ENCODE measurements around the gene SNX13.

SNX13 gene

DNA sequence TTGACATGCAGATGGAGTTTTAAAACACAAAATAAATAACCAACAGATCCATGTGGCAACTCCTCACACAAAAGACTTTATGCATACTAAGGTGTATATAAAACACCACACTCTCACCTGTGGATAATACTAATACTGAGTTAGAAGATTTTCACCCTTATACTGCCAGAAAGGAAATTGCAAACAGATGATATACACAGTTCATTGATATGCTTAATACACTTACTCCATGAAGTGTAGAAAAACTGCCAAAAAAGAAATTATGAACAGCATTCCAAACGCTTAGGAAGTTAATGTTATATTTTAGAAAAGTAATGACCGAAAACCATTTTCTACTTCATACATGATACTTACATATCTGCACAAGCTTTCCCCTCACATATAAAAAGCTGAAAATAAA is 17.6 kb upstream of the SNX13 start:
- no peak for TF ChIP-seq CTCF (IDR thresholded peaks at IDR 0.05; ENCODE audit: low read length)
- TF ChIP-seq EZH2phosphoT487 (IDR thresholded peaks at IDR 0.05; ENCODE audit: low read length): no peak
- TF ChIP-seq EZH2 (optimal IDR thresholded peaks at IDR 0.05; ENCODE audit: low read depth, low read length): no peak

GRCh38 chr7:17952387-17952786 is 12.1 kb upstream of the SNX13 start:
- Histone ChIP-seq H3K79me2 (ENCODE audit: low read length) (no peaks in the 10 kb centered on the region), H3K4me2 (ENCODE audit: low read depth, low read length) (peak overlapping the region; percentile 53; the same call in 1 of the 2 replicates), H3K9ac (ENCODE audit: low read length) (no peak overlapping the region), H3K9me2 (replicated peaks; ENCODE audit: insufficient read depth, low read length) (no peaks in the 10 kb centered on the region), H3F3A (ENCODE audit: insufficient read depth, low read length) (peaks cover 8% of the 10 kb centered on the region; the same call in 1 of the 2 replicates), H3K9me3 (replicated peaks; ENCODE audit: insufficient read depth, low read length) (no peaks in the 10 kb centered on the region), H3K4me3 (ENCODE audit: low read length) (0 out of 2 replicates have a peak overlapping the region, but pooled peaks have one; percentile 15), H3K4me1 (ENCODE audit: low read length) (peaks cover 11% of the 10 kb centered on the region), H3K27ac (ENCODE audit: low read length) (no peak overlapping the region), H4K20me1 (ENCODE audit: insufficient read depth, low read length) (0 out of 2 replicates have a peak, but pooled peaks cover 3% of the 10 kb centered on the region), H2AFZ (ENCODE audit: low read length) (no peak overlapping the region), H3K36me3 (replicated peaks; ENCODE audit: insufficient read depth, low read length) (no peaks in the 10 kb centered on the region), H3K27me3 (replicated peaks; ENCODE audit: insufficient read depth, low read length) (peaks cover 56% of the 10 kb centered on the region)
- TF ChIP-seq EZH2phosphoT487 (IDR thresholded peaks at IDR 0.05; ENCODE audit: low read length) (no peak; the same call in 1 of the 2 replicates), CTCF (IDR thresholded peaks at IDR 0.05; ENCODE audit: low read length) (no peak), EZH2 (optimal IDR thresholded peaks at IDR 0.05; ENCODE audit: low read depth, low read length) (no peak)
- peak; percentile 90 for DNase-seq

More for the DNA sequence above, 17.6 kb upstream of the SNX13 start:
- H3K4me2 ChIP-seq (ENCODE audit: low read depth, low read length): no peak overlapping the region
- H3K9me2 ChIP-seq (replicated peaks; ENCODE audit: insufficient read depth, low read length): no peaks in the 10 kb centered on the region
- no peak overlapping the region for H2AFZ ChIP-seq (ENCODE audit: low read length)
- H3F3A ChIP-seq (ENCODE audit: insufficient read depth, low read length): no peaks in the 10 kb centered on the region
- no peak overlapping the region for H3K4me3 ChIP-seq (ENCODE audit: low read length)
- H3K79me2 ChIP-seq (ENCODE audit: low read length): no peaks in the 10 kb centered on the region
- H3K9me3 ChIP-seq (replicated peaks; ENCODE audit: insufficient read depth, low read length): no peaks in the 10 kb centered on the region
- H3K36me3 ChIP-seq (replicated peaks; ENCODE audit: insufficient read depth, low read length): no peaks in the 10 kb centered on the region
- H4K20me1 ChIP-seq (ENCODE audit: insufficient read depth, low read length): no peaks in the 10 kb centered on the region
- no peak overlapping the region for H3K9ac ChIP-seq (ENCODE audit: low read length)
- H3K27me3 ChIP-seq (replicated peaks; ENCODE audit: insufficient read depth, low read length): peaks cover 34% of the 10 kb centered on the region
- H3K27ac ChIP-seq (ENCODE audit: low read length): no peak overlapping the region
- 0 out of 2 replicates have a peak, but pooled peaks cover 2% of the 10 kb centered on the region for H3K4me1 ChIP-seq (ENCODE audit: low read length)
- DNase-seq: no peak

GRCh38 chr7:17951742-17952254 is 11.5 kb upstream of the SNX13 start:
- H3K27ac ChIP-seq (ENCODE audit: low read length): no peak overlapping the region
- 0 out of 2 replicates have a peak, but pooled peaks cover 3% of the 10 kb centered on the region for H4K20me1 ChIP-seq (ENCODE audit: insufficient read depth, low read length)
- peaks cover 60% of the 10 kb centered on the region for H3K27me3 ChIP-seq (replicated peaks; ENCODE audit: insufficient read depth, low read length)
- H3K4me1 ChIP-seq (ENCODE audit: low read length): peaks cover 16% of the 10 kb centered on the region
- peak overlapping the region; percentile 53; the same call in 1 of the 2 replicates for H3K4me2 ChIP-seq (ENCODE audit: low read depth, low read length)
- no peak for TF ChIP-seq CTCF (IDR thresholded peaks at IDR 0.05; ENCODE audit: low read length)
- TF ChIP-seq EZH2 (optimal IDR thresholded peaks at IDR 0.05; ENCODE audit: low read depth, low read length): no peak
- TF ChIP-seq EZH2phosphoT487 (IDR thresholded peaks at IDR 0.05; ENCODE audit: low read length): no peak
- no peaks in the 10 kb centered on the region for H3K9me2 ChIP-seq (replicated peaks; ENCODE audit: insufficient read depth, low read length)
- H3F3A ChIP-seq (ENCODE audit: insufficient read depth, low read length): peaks cover 8% of the 10 kb centered on the region; the same call in 1 of the 2 replicates
- no peak for DNase-seq
- no peak overlapping the region for H3K9ac ChIP-seq (ENCODE audit: low read length)
- H3K9me3 ChIP-seq (replicated peaks; ENCODE audit: insufficient read depth, low read length): no peaks in the 10 kb centered on the region
- no peaks in the 10 kb centered on the region for H3K36me3 ChIP-seq (replicated peaks; ENCODE audit: insufficient read depth, low read length)
- H3K4me3 ChIP-seq (ENCODE audit: low read length): no peak overlapping the region
- H3K79me2 ChIP-seq (ENCODE audit: low read length): no peaks in the 10 kb centered on the region
- H2AFZ ChIP-seq (ENCODE audit: low read length): no peak overlapping the region
